ENCODE data around the gene HMBS.
"Not testable (repeated sequence)": the region's sequence is repeated elsewhere in the genome, so short reads cannot be mapped to it uniquely, and the experiment has no call there.

The HMBS gene

DNA sequence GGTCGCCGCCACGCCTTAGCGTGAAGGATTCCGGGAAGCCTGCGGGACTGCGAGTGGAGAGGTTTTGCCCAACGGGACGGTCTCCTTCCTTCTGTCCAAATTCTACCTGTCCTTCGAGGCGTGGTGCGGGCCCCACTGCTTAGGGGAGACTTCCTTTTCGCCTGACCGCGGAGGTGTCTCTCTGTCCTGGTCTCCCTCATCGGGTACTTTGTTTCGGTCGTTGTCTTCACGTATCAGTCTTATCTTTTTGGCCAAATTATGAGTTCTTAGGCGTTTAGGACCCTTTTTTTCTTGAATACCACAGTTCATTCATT is 37.1 kb downstream of the HMBS start:
- no peak for DNase-seq

- DNase-seq, result no peak
These were observed 41.1 kb downstream of the HMBS start for GRCh38 chr11:119125821-119126220.

- no peak for DNase-seq
These were observed 42.1 kb downstream of the HMBS start for GRCh38 chr11:119126675-119127268.

DNA sequence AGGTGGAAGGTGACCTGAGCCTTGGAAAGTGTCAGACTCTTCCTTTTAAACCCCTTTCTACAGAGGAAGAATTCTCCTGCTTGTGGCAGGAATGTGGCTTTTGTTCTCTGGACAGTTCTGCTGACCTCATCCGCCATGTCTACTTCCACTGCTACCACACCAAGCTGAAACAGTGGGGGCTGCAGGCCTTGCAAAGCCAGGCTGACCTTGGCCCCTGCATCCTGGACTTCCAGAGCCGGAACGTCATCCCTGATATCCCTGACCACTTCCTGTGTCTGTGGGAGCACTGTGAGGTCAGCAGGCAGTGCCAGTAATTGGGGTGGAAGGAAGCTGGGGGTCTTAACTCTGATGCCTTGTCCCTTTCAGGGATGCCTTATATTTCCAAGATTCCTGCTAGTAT is 46.0 kb downstream of the HMBS start:
- no peak for DNase-seq

DNA sequence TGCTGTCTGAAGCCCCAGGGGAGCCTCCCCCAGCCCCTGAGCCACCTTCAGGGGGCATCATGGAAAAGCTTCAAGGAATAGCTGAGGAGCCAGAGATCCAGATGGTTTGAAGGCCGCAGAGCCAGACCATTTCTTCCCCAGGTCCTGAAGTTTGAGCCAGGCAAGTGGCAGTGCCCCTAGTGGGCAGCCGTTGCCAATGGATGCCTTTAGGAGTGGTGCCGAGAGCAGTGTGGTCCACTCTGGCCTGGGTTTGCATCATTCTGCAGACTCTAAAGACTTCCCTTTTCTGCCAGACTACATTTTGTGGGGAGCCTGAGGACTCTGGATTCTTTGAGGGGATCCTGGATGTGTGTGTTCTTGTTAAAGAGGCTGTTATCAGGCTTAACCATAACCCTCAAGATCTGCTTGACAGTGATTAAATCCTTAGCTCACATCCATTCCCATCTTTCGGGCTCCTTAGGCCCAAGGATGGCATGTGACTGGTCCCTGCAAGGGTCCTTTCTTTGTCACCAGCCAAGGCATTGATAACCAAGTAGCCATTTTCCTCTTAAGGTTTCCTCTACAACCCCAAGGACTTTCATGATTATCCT is 49.8 kb downstream of the HMBS start:
- no peak for DNase-seq

- not testable (repeated sequence) for DNase-seq
These were observed 54.6 kb downstream of the HMBS start for GRCh38 chr11:119139276-119139675.

Measured in 8988T (cell line).